Stimulated activated CD4-positive, alpha-beta T cell treated with anti-CD3 and anti-CD28 coated beads, TNF-alpha, amount 100 ng/mL, for 24 hours (primary cell): ENCODE data around the gene SUCO.
"Not testable (repeated sequence)": the region's sequence is repeated elsewhere in the genome, so short reads cannot be mapped to it uniquely, and the experiment has no call there.

ENCODE experiments used
- DNase-seq, 3 experiments: peaks; one replicate each; pipeline ENCODE4 v3.0.0-alpha.2; 2020; ENCODE audit warnings: low read depth in 3 of 3

Gene SUCO, protein sequence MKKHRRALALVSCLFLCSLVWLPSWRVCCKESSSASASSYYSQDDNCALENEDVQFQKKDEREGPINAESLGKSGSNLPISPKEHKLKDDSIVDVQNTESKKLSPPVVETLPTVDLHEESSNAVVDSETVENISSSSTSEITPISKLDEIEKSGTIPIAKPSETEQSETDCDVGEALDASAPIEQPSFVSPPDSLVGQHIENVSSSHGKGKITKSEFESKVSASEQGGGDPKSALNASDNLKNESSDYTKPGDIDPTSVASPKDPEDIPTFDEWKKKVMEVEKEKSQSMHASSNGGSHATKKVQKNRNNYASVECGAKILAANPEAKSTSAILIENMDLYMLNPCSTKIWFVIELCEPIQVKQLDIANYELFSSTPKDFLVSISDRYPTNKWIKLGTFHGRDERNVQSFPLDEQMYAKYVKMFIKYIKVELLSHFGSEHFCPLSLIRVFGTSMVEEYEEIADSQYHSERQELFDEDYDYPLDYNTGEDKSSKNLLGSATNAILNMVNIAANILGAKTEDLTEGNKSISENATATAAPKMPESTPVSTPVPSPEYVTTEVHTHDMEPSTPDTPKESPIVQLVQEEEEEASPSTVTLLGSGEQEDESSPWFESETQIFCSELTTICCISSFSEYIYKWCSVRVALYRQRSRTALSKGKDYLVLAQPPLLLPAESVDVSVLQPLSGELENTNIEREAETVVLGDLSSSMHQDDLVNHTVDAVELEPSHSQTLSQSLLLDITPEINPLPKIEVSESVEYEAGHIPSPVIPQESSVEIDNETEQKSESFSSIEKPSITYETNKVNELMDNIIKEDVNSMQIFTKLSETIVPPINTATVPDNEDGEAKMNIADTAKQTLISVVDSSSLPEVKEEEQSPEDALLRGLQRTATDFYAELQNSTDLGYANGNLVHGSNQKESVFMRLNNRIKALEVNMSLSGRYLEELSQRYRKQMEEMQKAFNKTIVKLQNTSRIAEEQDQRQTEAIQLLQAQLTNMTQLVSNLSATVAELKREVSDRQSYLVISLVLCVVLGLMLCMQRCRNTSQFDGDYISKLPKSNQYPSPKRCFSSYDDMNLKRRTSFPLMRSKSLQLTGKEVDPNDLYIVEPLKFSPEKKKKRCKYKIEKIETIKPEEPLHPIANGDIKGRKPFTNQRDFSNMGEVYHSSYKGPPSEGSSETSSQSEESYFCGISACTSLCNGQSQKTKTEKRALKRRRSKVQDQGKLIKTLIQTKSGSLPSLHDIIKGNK (N-terminal part only)

DNA sequence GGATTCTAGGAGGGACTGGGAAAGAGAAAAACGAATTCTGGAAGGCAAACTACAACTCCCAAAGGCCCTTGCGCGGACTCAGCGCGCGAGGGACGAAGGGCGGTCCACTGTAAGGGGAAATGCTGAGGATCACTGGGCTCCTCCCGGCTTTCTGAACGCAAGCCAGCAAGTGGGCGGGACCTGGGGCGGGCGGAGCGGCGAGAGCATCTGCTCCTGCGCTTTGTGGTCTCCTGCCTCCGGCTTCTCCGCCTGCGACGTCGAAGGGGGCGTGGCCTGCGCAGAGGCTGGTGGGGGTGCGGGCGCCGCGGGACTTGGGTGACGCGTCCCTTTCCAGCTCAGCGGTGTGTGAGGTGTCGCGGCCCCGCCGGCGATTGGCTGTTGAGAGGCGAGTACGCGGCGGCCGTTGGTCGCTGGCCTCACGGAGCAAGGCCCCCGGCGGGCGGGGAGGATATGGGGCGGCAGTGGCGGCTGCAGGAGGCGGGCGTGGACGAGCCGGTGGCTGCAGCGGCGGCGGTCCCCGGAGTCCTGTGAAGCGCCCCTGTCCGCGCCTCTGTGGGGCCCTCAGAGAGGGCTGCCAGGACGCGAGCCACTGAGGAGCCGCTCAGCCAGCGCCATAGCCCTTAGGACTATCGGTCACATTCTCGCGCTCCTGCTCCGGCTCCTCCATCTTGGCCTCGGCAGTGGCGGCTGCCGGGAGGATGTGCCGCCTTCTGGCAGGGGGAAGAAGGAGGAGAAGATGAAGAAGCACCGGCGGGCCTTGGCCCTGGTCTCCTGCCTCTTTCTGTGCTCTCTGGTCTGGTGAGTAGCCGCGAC lies at the start of gene SUCO:
TSS of gene SUCO (plus strand) at position 451 of the 813 bp plus-strand sequence. CDS start at position 737, 286 bp downstream.
- DNase-seq = peak; percentile 99 to 100 (median 100)

DNA sequence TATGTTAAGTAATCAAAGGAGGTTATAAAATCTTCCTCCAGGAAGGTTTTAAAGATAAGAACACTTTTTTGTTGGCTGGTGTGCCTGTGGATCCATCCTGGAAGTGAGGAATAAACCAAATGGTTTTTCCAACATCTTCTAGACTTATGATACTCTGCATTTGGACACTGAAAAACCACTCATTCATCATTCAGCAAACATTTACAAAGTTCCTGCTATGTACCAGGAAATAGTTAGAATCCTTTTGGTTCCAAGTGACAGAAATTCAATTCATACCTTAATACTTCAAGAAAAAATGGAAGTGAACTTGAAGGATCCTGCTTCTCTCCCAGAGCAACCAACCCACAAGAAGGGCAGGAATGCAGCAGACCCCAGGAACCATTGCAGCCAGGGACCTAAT lies 49.5 kb upstream of the SUCO start:
- no peak for DNase-seq

DNA sequence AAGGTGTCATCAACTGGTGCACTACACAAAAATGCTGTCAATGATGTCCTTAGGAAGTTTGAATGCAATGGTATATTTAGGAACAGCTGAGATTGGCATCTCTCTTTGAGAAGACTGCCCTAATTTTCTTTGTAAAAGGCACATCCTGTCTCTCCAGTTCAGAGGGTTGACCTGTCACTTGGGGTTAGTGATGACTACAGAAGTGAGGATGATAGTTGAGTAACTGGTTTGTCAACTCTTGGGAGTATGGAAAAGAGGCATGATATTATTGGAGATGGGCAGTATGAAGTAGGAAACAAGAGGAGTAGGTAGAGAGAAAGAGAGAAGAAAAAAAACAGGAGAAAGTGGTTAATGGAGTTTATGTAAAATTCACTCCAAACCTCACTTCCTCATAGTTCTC lies 48.7 kb upstream of the SUCO start:
- no peak for DNase-seq

DNA sequence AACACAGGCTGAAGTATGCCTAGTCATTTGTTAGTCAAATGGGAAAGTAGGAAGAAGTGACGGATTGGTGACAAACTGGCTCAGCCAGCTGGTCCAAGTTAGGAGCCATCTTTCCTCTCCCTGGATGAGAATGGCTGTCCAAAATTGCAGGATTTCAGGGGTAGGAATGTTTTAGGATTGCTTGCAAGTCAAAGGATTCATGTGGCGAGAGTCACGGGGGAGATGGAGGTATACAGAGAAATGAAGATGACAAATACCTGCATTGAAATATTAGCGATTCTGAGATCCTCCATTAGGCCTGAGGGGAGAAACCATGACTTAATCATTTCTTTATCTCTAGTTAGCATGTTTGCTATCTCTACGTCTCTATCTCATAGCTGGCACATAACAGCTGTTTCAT lies 47.3 kb upstream of the SUCO start:
- no peak for DNase-seq

DNA sequence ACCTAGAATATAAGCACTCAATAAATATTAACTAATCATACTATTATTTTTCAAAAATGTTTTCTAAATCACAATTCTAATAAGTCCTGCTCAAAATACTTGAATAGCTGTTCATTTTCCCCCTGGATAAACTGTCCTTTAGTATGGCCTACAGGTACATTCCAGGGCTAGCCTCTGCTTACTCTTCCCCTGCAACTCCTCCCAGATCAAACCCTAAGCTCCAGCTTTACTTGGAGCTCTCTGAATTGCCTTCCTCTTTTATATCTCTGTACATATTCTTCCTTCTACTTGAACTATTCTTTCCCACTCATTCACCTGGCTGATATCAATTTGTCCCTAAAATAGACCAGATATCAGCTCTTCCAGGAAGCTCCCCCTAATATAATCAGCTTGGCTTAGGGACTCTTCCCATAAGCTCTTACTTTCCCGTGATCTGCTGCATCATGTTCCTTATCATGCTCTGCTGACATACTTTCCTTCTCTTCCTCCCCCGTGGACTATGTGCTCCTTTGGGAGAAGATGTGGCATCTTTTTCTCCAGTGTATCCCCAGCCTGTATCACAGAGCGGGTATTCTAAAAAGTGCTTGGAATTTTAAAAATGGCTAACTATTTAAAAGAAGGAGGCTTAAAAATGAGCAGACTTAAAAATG lies 46.0 kb upstream of the SUCO start:
- no peak for DNase-seq

DNA sequence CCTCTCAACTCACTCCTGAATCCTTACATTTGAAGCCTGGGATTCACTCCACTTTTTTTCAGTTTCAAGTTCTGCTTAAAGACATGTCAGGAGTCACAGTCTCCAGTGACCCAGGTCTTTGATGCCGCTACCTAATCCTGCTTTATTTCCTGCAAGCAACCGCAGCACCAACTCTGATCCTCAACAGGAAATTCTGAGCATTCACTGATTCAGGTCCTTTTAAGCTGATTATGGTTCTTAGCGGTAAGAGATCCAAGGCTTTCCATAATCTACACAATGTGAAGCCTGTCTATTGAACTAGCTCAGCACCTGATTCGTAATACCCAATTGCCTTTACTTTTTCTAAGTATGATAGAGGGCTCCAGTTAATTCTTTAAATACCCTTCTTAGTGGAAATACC lies 45.4 kb upstream of the SUCO start:
- DNase-seq = no peak

DNA sequence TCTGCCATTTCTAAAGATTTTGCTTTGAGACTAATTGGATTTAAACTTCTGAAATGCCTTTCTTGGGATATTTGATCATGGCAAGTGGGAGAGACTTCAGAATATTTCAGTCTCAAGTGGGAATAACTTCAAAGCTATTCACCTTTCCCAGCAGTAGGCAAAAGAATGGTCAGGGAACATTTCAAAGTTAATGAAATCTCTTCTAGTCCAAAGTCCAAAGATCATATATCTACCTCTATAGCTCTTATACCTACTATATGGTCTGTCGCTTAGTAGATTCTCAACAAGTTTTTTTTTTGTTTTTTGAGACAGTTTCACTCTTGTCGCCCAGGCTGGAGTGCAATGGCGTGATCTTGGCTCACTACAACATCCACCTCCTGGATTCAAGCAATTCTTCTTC lies 44.6 kb upstream of the SUCO start:
- DNase-seq = no peak

DNA sequence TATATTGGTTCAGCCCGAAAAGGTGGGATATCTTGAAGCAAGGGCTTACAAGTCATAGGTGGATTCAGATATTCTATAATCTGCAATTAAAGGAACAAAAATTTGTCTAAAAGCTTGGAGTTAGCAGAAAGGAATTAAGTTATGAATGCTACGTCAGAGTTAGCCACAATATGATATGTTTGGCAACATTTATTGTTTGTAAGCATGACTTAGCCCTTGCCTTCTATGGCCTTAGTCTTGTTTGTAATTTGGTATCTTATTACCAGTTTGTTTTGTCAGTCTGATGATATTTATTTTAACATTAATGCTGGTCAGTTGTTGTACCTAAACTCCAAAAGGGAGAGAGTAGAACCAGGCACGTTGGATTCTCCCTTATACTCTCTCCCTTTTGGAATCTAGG lies 43.1 kb upstream of the SUCO start:
- no peak for DNase-seq

DNA sequence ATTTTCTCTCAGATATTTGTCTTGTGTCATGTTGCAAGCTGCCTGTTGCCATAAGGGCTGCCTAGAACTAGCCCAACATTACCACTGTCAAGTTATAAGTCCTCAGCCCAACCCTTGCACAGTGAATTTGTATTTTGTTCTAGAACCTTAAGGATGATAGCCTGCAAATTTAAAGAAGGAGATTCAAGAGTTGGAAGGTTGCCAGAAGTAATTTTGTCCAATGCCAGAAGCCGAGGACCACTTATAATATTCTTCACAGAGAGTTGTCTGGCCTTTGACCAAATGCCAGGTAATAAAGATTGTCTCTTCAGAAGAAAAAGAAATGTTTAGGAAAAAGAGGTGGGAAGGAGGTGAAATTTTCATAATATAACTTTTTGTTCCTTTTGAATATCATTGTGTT lies 40.5 kb upstream of the SUCO start:
- DNase-seq = no peak

DNA sequence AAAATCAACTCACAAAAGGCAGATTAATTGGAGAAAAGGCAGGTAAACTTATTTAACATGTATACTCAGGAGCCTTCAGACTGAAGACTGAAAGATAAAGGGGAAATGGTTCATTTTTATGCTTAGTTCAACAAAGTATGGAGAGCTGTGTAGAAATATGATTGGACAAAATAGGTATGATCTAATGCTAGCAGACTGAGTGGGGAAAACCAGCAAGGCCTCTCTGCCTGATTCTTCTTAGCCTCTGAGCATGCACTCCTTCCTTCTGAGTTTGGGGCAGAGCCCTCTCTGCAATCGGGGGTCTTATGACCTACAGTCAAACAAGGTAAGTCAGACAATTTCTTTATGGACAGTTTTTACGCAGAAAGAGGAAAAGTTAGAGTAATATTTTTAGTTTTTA lies 38.8 kb upstream of the SUCO start:
- DNase-seq = no peak

DNA sequence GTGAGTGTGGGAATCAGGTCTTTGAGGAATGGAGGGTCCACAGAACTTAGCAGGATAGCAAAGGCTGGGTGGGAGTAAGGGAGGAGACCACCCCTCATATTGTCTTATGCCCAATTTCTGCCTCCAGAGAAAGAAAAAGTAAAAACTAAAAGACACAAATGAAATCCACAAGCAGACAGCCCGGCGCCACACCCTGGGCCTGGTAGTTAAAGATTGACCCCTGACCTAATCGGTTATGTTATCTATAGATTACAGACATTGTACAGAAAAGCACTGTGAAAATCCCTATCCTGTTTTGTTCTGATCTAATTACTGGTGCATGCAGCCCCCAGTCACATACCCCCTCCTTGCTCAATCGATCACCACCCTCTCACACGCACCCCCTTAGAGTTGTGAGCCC lies 36.8 kb upstream of the SUCO start:
- not testable (repeated sequence) for DNase-seq

DNA sequence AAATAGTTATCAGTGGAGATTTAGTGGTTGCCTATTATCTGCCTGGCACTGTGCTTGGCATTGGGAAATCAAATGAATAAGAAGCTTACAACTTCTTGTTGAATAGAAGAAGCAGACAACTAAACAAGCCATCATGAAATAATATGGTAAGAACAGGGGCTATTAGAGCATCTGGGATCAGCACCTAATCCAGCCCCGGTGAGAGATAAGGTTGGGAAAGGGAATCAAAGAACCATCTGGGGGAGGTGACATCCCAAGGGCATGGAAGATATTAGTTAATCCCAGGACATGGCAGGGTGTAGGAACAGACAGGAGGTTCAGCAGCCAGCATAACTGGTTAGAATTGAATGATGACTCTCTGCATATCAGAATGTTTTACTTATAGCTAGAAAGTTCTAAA lies 36.3 kb upstream of the SUCO start:
- DNase-seq = no peak

DNA sequence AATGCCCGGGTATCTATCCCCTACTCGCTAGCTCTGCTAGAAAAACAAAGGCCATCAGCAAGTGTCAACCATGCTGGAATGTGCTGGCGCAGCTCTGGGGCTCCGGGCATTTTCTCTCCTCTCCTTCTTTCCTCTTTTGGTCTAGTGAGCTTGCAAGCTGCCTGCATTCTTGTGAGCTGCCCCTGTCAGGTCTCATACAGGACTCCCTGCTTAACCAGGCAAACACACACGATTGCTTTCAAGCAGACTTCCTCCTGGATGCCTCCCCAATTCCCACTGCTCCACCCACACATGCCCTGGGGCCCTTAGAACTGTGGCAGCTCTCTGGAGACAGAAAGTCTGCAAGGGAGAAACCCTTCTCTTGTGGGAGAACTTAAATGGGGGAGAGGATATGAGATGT lies 35.7 kb upstream of the SUCO start:
- DNase-seq = no peak

DNA sequence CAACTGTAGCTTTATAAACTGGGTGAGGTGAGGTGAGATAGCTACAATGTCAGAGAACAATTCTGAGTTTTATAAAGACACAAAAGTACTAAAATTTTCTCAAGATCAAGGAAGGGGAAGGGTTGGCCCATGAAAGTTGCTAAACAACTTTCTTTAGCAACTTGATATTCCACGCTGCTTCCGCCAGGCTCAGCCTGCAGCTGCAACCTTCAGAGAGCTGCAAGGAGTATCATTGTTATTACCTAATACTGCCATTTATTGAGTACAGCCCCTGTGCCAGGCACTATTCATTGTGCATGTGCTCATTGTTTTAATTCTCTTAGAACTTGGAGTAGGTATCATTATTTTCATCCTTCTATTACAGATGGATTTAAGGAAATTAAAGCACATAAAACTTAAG lies 34.1 kb upstream of the SUCO start:
- DNase-seq = no peak

DNA sequence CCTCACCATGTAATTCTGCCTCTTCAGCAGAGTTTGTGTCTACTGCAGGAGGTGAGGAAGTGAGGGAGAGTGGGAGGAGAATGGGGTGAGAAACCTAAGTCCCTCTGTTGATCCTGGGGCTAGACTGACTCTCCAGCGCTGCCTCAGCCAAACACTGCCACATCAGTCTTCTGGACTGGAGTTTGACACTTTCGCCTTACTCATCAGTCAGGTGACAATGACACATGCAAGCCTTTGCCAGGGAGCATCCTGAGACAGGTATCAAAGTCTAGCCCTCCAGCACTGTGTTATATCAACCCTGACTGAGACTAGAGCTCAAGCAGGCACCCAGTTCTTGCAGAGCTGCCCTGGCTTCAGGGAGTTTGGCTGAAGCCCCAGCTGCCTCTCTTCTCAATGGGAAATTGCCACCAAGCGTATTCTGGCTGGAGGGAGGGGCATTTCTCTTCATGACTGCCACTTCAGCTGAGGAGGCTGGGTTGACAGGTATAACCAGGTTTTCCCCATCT lies 33.3 kb upstream of the SUCO start:
- no peak for DNase-seq

DNA sequence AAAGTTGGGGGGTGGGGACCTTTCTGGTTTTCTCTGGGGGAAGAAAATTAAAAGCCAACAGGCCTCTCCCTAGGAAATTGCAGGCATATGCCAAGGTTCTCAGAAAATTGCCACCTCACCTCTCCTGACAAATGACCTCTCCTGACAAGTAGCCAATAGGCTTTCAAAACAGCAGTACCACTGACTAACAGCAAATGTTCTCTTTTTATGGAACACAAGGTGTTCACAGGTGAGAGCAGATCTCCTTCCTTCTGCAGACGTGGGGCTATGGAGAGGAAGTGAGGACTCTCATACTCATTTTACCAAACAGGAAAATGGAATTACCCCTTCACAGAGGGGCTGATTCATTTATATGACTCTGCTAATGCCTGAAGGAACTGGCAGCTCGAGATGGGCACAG lies 32.7 kb upstream of the SUCO start:
- DNase-seq = no peak

DNA sequence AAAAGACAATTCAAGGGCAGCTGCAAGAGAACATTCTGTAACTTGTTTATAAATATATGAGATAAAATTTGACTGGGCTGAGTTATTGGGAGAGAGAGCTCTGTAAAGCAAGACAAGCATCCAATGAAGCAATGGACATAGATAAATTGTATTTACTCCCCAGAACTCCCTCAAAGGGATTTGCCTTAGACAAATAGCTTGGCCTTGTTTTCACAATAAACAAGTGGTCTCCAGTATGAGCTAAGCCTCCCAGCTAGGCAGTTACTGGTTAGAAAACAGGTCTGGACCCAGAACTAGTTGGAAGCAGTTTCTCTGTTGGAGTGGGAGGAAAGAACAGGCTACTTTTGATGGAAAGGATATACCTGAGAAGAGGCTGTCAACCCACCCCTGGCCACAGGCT lies 25.2 kb upstream of the SUCO start:
- DNase-seq = no peak

DNA sequence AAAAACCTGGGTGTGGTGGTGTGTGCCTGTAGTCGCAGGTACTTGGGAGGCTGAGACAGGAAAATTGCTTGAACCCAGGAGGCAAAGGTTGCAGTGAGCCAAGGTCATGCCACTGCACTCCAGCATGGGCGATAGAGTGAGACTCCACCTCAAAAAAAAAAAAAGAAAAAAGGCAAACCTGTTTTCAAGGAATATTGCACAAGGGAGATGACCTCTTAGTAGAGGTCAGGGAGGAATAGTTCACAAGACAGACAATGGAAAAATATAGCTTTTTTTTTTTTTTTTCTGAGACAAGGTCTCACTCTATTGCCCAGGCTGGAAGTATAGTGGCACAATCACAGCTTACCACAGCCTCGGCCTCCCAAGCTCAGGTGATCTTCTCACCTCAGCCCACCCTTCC lies 22.5 kb upstream of the SUCO start:
- no peak for DNase-seq

DNA sequence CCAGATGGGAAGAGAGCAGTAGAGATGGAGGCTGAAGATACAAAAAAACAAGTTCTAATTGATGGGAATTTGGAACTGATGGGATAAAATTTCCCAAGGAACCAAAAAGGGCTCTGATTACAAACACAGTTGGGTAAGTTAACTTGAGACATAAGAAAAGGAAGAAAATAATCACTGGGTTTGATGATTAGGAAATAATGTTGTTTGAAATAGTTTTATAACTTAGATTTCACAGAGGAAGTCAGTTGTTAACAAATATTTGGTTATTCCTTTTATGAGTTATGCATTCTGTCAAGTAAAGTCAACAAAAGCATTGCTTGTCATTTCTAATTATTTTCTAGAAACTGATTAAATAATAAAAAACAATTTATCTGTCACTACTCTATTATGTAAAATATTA lies 20.4 kb upstream of the SUCO start:
- no peak for DNase-seq

DNA sequence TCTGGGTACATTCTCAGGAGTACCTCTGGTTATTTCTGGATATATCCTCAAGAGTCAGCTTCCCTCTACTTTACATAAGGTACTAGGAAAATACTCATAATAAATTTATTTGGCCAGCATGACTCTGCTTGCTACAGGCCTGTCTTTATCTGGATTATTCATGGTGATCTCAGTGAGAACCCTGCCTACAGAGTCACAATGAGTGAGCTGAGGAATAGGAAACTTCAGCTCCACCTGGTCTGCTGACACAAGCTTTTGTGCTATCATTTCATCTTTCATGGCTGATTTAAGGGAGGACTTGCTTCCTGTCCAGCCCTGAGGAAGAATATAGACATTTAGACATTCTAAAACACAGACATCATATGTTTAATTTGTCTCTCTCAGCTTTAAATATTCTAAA lies 19.5 kb upstream of the SUCO start:
- no peak for DNase-seq

DNA sequence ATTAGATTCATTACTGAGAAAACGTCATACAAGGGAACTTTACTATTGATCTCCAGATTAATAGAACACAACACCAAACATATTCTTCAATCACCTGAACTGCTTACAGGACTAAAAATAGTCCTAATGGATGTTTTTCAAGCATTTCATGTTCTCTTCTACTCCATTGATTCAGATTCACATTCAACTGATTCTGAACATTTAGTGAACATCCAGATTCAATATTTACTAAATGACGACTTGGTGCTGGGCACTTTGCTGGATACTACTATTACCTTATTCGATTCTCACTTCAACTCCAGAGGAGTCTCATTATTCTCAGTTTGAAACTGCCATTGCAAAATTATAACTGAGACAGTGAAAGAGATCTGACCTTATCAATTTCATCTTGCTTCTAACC lies 18.8 kb upstream of the SUCO start:
- no peak for DNase-seq
